ENCODE measurements around the gene CDIP1. TPM values are rescaled to one million over a fixed set of nuclear protein-coding genes. Genes with fewer than 3 reads are reported as not detected.

CDIP1 gene
- total RNA-seq, 1 donor from 2014 or later, result 64.7 TPM

GRCh38 chr16:4552541-4552940, 14.0 kb upstream of the CDIP1 start:
- H3K36me3 Mint-ChIP-seq (ENCODE audit: low read depth, unreplicated experiment), result peaks cover 1% of the 10 kb centered on the region
- Histone ChIP-seq H2AFZ (ENCODE audit: low read depth, low read length) (no peak overlapping the region), H3K9me3 (ENCODE audit: insufficient read depth, low read depth, low read length) (no peaks in the 10 kb centered on the region)

GRCh38 chr16:4550591-4550990, 12.0 kb upstream of the CDIP1 start:
- H3K4me2 ChIP-seq (ENCODE audit: low read length), result no peak overlapping the region
- H3K4me1 ChIP-seq (ENCODE audit: insufficient read depth, low read length), result no peaks in the 10 kb centered on the region
- Mint-ChIP-seq H3K27ac (ENCODE audit: unreplicated experiment) (no peak overlapping the region), H3K9me3 (ENCODE audit: unreplicated experiment) (no peaks in the 10 kb centered on the region), H3K36me3 (ENCODE audit: low read depth, unreplicated experiment) (no peaks in the 10 kb centered on the region), H3K27me3 (ENCODE audit: low read depth, unreplicated experiment) (peaks cover 24% of the 10 kb centered on the region), H3K4me3 (ENCODE audit: unreplicated experiment) (no peak overlapping the region), H3K4me1 (ENCODE audit: low read depth, unreplicated experiment) (no peaks in the 10 kb centered on the region)
- no peaks in the 10 kb centered on the region for H4K20me1 ChIP-seq (ENCODE audit: insufficient read depth, low read length)
- H3K27me3 ChIP-seq (ENCODE audit: insufficient read depth, low read length), result peaks cover 12% of the 10 kb centered on the region
- no peaks in the 10 kb centered on the region for H3K9me3 ChIP-seq (ENCODE audit: insufficient read depth, low read depth, low read length)
- FAIRE-seq, result no peak
- no peaks in the 10 kb centered on the region for H3K36me3 ChIP-seq (ENCODE audit: insufficient read depth, low read length)
- H3K79me2 ChIP-seq (ENCODE audit: insufficient read depth, low read length), result no peaks in the 10 kb centered on the region
- no peak overlapping the region for H3K9ac ChIP-seq (ENCODE audit: low read length)
- H3K4me3 ChIP-seq (ENCODE audit: insufficient read depth, low read depth, low read length), result no peak overlapping the region
- no peak for DNase-seq (ENCODE audit: low read depth)
- no peak overlapping the region for H2AFZ ChIP-seq (ENCODE audit: low read depth, low read length)
- TF ChIP-seq CTCF (IDR thresholded peaks at IDR 0.05; ENCODE audit: insufficient read depth, low read depth, low read length), result no peak
- TF ChIP-seq EZH2 (IDR thresholded peaks at IDR 0.05; ENCODE audit: insufficient read depth, low read length), result no peak
- no peak overlapping the region for H3K27ac ChIP-seq (ENCODE audit: low read depth, low read length)

More at GRCh38 chr16:4552541-4552940, 14.0 kb upstream of the CDIP1 start:
- Histone ChIP-seq H3K9ac (ENCODE audit: low read length) (no peak overlapping the region), H3K79me2 (ENCODE audit: insufficient read depth, low read length) (no peaks in the 10 kb centered on the region), H3K27ac (ENCODE audit: low read depth, low read length) (no peak overlapping the region), H3K4me1 (ENCODE audit: insufficient read depth, low read length) (no peaks in the 10 kb centered on the region), H3K4me3 (ENCODE audit: insufficient read depth, low read depth, low read length) (no peak overlapping the region), H3K36me3 (ENCODE audit: insufficient read depth, low read length) (no peaks in the 10 kb centered on the region), H4K20me1 (ENCODE audit: insufficient read depth, low read length) (no peaks in the 10 kb centered on the region), H3K27me3 (ENCODE audit: insufficient read depth, low read length) (peaks cover 12% of the 10 kb centered on the region), H3K4me2 (ENCODE audit: low read length) (no peak overlapping the region)
- no peak for FAIRE-seq
- Mint-ChIP-seq H3K27ac (ENCODE audit: unreplicated experiment) (no peak overlapping the region), H3K9me3 (ENCODE audit: unreplicated experiment) (no peaks in the 10 kb centered on the region), H3K4me1 (ENCODE audit: low read depth, unreplicated experiment) (no peaks in the 10 kb centered on the region), H3K27me3 (ENCODE audit: low read depth, unreplicated experiment) (peaks cover 25% of the 10 kb centered on the region), H3K4me3 (ENCODE audit: unreplicated experiment) (no peak overlapping the region)
- TF ChIP-seq CTCF (IDR thresholded peaks at IDR 0.05; ENCODE audit: insufficient read depth, low read depth, low read length), result no peak
- TF ChIP-seq EZH2 (IDR thresholded peaks at IDR 0.05; ENCODE audit: insufficient read depth, low read length), result no peak
- DNase-seq (ENCODE audit: low read depth), result no peak

- H3K27ac Mint-ChIP-seq (ENCODE audit: unreplicated experiment), result no peak overlapping the region
- Histone ChIP-seq H3K4me1 (ENCODE audit: insufficient read depth, low read length) (no peaks in the 10 kb centered on the region), H3K4me2 (ENCODE audit: low read length) (no peak overlapping the region), H3K27me3 (ENCODE audit: insufficient read depth, low read length) (peaks cover 8% of the 10 kb centered on the region), H3K36me3 (ENCODE audit: insufficient read depth, low read length) (no peaks in the 10 kb centered on the region), H4K20me1 (ENCODE audit: insufficient read depth, low read length) (no peaks in the 10 kb centered on the region), H3K79me2 (ENCODE audit: insufficient read depth, low read length) (no peaks in the 10 kb centered on the region), H3K4me3 (ENCODE audit: insufficient read depth, low read depth, low read length) (no peak overlapping the region), H3K27ac (ENCODE audit: low read depth, low read length) (no peak overlapping the region), H2AFZ (ENCODE audit: low read depth, low read length) (no peak overlapping the region), H3K9me3 (ENCODE audit: insufficient read depth, low read depth, low read length) (no peaks in the 10 kb centered on the region), H3K9ac (ENCODE audit: low read length) (no peak overlapping the region)
- TF ChIP-seq EZH2 (IDR thresholded peaks at IDR 0.05; ENCODE audit: insufficient read depth, low read length) (no peak), CTCF (IDR thresholded peaks at IDR 0.05; ENCODE audit: insufficient read depth, low read depth, low read length) (no peak)
- no peaks in the 10 kb centered on the region for H3K36me3 Mint-ChIP-seq (ENCODE audit: low read depth, unreplicated experiment)
- no peak overlapping the region for H3K4me3 Mint-ChIP-seq (ENCODE audit: unreplicated experiment)
- DNase-seq (ENCODE audit: low read depth), result no peak
- H3K27me3 Mint-ChIP-seq (ENCODE audit: low read depth, unreplicated experiment), result peaks cover 23% of the 10 kb centered on the region
- H3K9me3 Mint-ChIP-seq (ENCODE audit: unreplicated experiment), result no peaks in the 10 kb centered on the region
- no peaks in the 10 kb centered on the region for H3K4me1 Mint-ChIP-seq (ENCODE audit: low read depth, unreplicated experiment)
- no peak for FAIRE-seq
Observed at GRCh38 chr16:4548124-4548523, 9.6 kb upstream of the CDIP1 start.
